Aorta (tissue), 5 donors: ENCODE measurements around the gene MVB12B. TPM values are rescaled to one million over a fixed set of nuclear protein-coding genes. Genes with fewer than 3 reads are reported as not detected.

Experiments
- ATAC-seq: fragments of 200-7000 bp; cut with Tn5 transposase; one replicate; pipeline ENCODE4 v1.9.1; 2022; ENCODE audit warnings: moderate library complexity; ENCODE audit not compliant: low FRiP score
- DNase-seq, 2 donors: peaks; one replicate each; pipeline ENCODE4 v3.0.0-alpha.2; 2020
- H3K27ac ChIP-seq, 2 donors: one replicate each; pipeline ENCODE4 v1.5.1; 2013; ENCODE audit warnings: low read length in 2 of 2, mild to moderate bottlenecking in 2 of 2, moderate library complexity in 2 of 2, control low read depth in 1 of 2, inconsistent platforms in 1 of 2, low read depth in 1 of 2
- H3K27me3 ChIP-seq, 2 donors: one replicate each; pipeline ENCODE4 v1.6.1; 2013; ENCODE audit warnings: control low read depth in 1 of 2, low read length in 1 of 2, mild to moderate bottlenecking in 1 of 2, moderate library complexity in 1 of 2; ENCODE audit not compliant: insufficient read depth in 2 of 2, control insufficient read depth in 1 of 2
- H3K36me3 ChIP-seq, 2 donors: one replicate each; pipeline ENCODE4 v1.6.1; 2013; ENCODE audit warnings: control low read depth in 1 of 2, low read length in 1 of 2, mild to moderate bottlenecking in 1 of 2; ENCODE audit not compliant: insufficient read depth in 2 of 2, control insufficient read depth in 1 of 2
- H3K4me1 ChIP-seq, 2 donors: one replicate each; pipeline ENCODE4 v1.6.1; 2013; ENCODE audit warnings: low read length in 2 of 2, control low read depth in 1 of 2, mild to moderate bottlenecking in 1 of 2, moderate library complexity in 1 of 2; ENCODE audit not compliant: insufficient read depth in 2 of 2, control insufficient read depth in 1 of 2
- H3K4me3 ChIP-seq, 2 donors: one replicate each; pipeline ENCODE4 v1.5.1; 2013; ENCODE audit warnings: low read length in 2 of 2, control low read depth in 1 of 2, mild to moderate bottlenecking in 1 of 2
- H3K9me3 ChIP-seq: one replicate; pipeline ENCODE4 v1.6.1; 2013; ENCODE audit warnings: mild to moderate bottlenecking, low read length; ENCODE audit not compliant: control insufficient read depth
- WGBS, 2 donors: extraction: QIAGEN DNeasy Blood & Tissue Kit; methylation state at CpG; one replicate each; pipeline ENCODE4 v1.1.7; 2013; 5-methylcytosine and 5-hydroxymethylcytosine counted together
- intact Hi-C, 2 donors: fragments of 100-400 bp; cut with DNase I; formaldehyde crosslinking; loops; one replicate each; pipeline versions ENCODE4 v1.14.2 to v1.15.0; 2022
- polyA plus RNA-seq, 2 donors: library from polyadenylated mRNA; stranded (reverse); fragments of 200-250 nt; gene quantifications; one replicate each; pipeline ENCODE4 v1.2.3, GENCODE V29; 2013
- total RNA-seq, 2 donors: library from RNA; stranded (reverse); fragmentation: NEBNext Ultra II Directional; extraction: Animal tissue kit (Norgen Biotek cat#: 25700); gene quantifications; one replicate each; pipeline ENCODE4 v1.2.1, GENCODE V29; 2021
- donor health status: healthy with polysubstance abuse.
- donor health status: Bipolar disorder and iron deficiency.
- donor health status: DM: no; HTN: no; CAD: no.
- donor health status: DM: no; HTN: no; CAD: no.
- donor health status: DM: yes; HTN: yes; CAD: no.

The MVB12B gene
- total and polyA plus RNA-seq, 4 donors: 2.0 to 25.5 (median 9.5) TPM

GRCh38 chr9:126514037-126514821, 187.6 kb downstream of the MVB12B start:
- intact Hi-C loops: no loop called here

GRCh38 chr9:126515001-126515872, 188.6 kb downstream of the MVB12B start:
- no peak for ATAC-seq
- intact Hi-C loops: no loop called here
- Histone ChIP-seq H3K9me3 (no peaks in the 10 kb centered on the region), H3K27me3 (no peaks in the 10 kb centered on the region), H3K27ac (no peak overlapping the region), H3K4me1 (no peaks in the 10 kb centered on the region), H3K36me3 (no peaks in the 10 kb centered on the region), H3K4me3 (no peak overlapping the region)
- 72 to 82% methylated on average over 27 of the region's 27 CpGs for WGBS, 2 donors
- DNase-seq: peak in 1 of 2 donors; percentile 62

More at GRCh38 chr9:126514037-126514821, 187.6 kb downstream of the MVB12B start:
- H3K4me1 ChIP-seq: no peaks in the 10 kb centered on the region
- no peak overlapping the region for H3K27ac ChIP-seq
- DNase-seq (peak; percentile 75 to 91), ATAC-seq (peak; percentile 88)
- H3K9me3 ChIP-seq: no peaks in the 10 kb centered on the region
- no peaks in the 10 kb centered on the region for H3K27me3 ChIP-seq
- no peak overlapping the region for H3K4me3 ChIP-seq
- H3K36me3 ChIP-seq: no peaks in the 10 kb centered on the region
- WGBS, 2 donors: 10 to 11% methylated on average over 54 to 63 of the region's 63 CpGs

GRCh38 chr9:126515873-126516505, 189.4 kb downstream of the MVB12B start:
- 71 to 77% methylated on average over 14 of the region's 14 CpGs for WGBS, 2 donors
- H3K4me3 ChIP-seq: no peak overlapping the region
- intact Hi-C loops: no loop called here
- no peak overlapping the region for H3K27ac ChIP-seq
- no peaks in the 10 kb centered on the region for H3K36me3 ChIP-seq
- no peaks in the 10 kb centered on the region for H3K9me3 ChIP-seq
- H3K27me3 ChIP-seq: no peaks in the 10 kb centered on the region
- no peaks in the 10 kb centered on the region for H3K4me1 ChIP-seq
- no peak for ATAC-seq
- DNase-seq: peak in 1 of 2 donors; percentile 40

GRCh38 chr9:126516561-126516935, 189.9 kb downstream of the MVB12B start:
- WGBS, 2 donors: 81 to 82% methylated on average over 8 of the region's 8 CpGs
- DNase-seq: no peak
- H3K9me3 ChIP-seq: no peaks in the 10 kb centered on the region
- ATAC-seq: no peak
- H3K27me3 ChIP-seq: no peaks in the 10 kb centered on the region
- no peak overlapping the region for H3K4me3 ChIP-seq
- intact Hi-C loops: no loop called here
- no peak overlapping the region for H3K27ac ChIP-seq
- no peaks in the 10 kb centered on the region for H3K36me3 ChIP-seq
- H3K4me1 ChIP-seq: no peaks in the 10 kb centered on the region

- peak overlapping the region; percentile 38 to 44 for H3K4me3 ChIP-seq
- ATAC-seq: peak; percentile 51
- intact Hi-C loops: no loop called here
- DNase-seq: peak; percentile 81 to 84
- no peaks in the 10 kb centered on the region for H3K9me3 ChIP-seq
- H3K27ac ChIP-seq: no peak overlapping the region
- H3K36me3 ChIP-seq: no peaks in the 10 kb centered on the region
- H3K27me3 ChIP-seq: no peaks in the 10 kb centered on the region
- H3K4me1 ChIP-seq: no peaks in the 10 kb centered on the region
- 10 to 11% methylated on average over 32 of the region's 32 CpGs for WGBS, 2 donors
These were observed 190.6 kb downstream of the MVB12B start for GRCh38 chr9:126516936-126517832.

GRCh38 chr9:126517833-126518356, 191.3 kb downstream of the MVB12B start:
- no peaks in the 10 kb centered on the region for H3K27me3 ChIP-seq
- no peaks in the 10 kb centered on the region for H3K9me3 ChIP-seq
- DNase-seq (no peak), ATAC-seq (no peak)
- 12 to 21% methylated on average over 9 of the region's 9 CpGs for WGBS, 2 donors
- H3K4me1 ChIP-seq: no peaks in the 10 kb centered on the region
- no peaks in the 10 kb centered on the region for H3K36me3 ChIP-seq
- no peak overlapping the region for H3K27ac ChIP-seq
- intact Hi-C loops: no loop called here
- no peak overlapping the region for H3K4me3 ChIP-seq

GRCh38 chr9:126518763-126519162, 192.1 kb downstream of the MVB12B start:
- no peak for ATAC-seq
- Histone ChIP-seq H3K4me1 (no peaks in the 10 kb centered on the region), H3K27me3 (no peaks in the 10 kb centered on the region), H3K27ac (no peak overlapping the region), H3K9me3 (no peaks in the 10 kb centered on the region), H3K36me3 (no peaks in the 10 kb centered on the region), H3K4me3 (no peak overlapping the region)
- intact Hi-C loops: no loop called here
- no peak for DNase-seq
- 56 to 65% methylated on average over 7 of the region's 7 CpGs for WGBS, 2 donors
